Astrocyte of the spinal cord (primary cell): ENCODE results near the gene RAB23.

Source experiments
- DNase-seq: peaks from one replicate; pipeline ENCODE4 v3.0.0; 2011; ENCODE audit warnings: low read depth, low spot score
- H3K4me3 ChIP-seq: 2 replicates; pipeline ENCODE4 v1.5.1; 2011; ENCODE audit warnings: low read depth, mild to moderate bottlenecking, low read length, moderate library complexity
- in situ Hi-C: cut with HindIII; loops from 2 replicates; pipeline ENCODE4 v1.10.0; 2017; ENCODE audit warnings: low sequenced_read_pairs
- TF ChIP-seq, protein P1 (sequence below): IDR thresholded peaks from 2 replicates; pipeline ENCODE4 v1.5.1; 2012; ENCODE audit warnings: low read depth, mild to moderate bottlenecking, low read length, inconsistent platforms

RAB23 gene

DNA sequence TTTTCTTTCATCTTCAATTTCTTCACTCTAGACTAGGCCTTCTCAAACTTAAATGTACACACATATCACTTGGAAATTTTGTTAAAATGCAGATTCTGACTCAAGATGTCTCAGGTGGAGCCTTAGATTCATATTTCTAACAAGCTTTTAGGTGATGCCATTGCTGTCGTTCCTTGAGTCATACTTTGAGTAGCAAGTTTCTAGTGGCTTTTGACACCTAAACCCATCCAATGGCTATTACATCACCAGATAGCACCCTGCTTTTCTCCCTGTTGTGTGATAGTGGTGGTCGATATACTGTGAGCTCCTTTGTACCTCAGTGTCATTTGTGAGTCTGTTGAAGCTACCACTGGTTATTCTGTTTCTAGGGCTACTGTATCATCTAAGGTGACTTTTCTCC is 84.8 kb downstream of the RAB23 start:
- no peak for DNase-seq
- in situ Hi-C loops, result no loop called here
- no peak overlapping the region for H3K4me3 ChIP-seq
- TF ChIP-seq, protein P1, sequence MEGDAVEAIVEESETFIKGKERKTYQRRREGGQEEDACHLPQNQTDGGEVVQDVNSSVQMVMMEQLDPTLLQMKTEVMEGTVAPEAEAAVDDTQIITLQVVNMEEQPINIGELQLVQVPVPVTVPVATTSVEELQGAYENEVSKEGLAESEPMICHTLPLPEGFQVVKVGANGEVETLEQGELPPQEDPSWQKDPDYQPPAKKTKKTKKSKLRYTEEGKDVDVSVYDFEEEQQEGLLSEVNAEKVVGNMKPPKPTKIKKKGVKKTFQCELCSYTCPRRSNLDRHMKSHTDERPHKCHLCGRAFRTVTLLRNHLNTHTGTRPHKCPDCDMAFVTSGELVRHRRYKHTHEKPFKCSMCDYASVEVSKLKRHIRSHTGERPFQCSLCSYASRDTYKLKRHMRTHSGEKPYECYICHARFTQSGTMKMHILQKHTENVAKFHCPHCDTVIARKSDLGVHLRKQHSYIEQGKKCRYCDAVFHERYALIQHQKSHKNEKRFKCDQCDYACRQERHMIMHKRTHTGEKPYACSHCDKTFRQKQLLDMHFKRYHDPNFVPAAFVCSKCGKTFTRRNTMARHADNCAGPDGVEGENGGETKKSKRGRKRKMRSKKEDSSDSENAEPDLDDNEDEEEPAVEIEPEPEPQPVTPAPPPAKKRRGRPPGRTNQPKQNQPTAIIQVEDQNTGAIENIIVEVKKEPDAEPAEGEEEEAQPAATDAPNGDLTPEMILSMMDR, result no peak
